A204.1 (cell line): Measurements from ENCODE around the gene PHKB.

Experiments used
- FAIRE-seq: peaks from 2 replicates; lab custom pipeline; 2012; peaks lifted over from hg19 to GRCh38; lab: Jason Lieb, UNC

The PHKB gene

DNA sequence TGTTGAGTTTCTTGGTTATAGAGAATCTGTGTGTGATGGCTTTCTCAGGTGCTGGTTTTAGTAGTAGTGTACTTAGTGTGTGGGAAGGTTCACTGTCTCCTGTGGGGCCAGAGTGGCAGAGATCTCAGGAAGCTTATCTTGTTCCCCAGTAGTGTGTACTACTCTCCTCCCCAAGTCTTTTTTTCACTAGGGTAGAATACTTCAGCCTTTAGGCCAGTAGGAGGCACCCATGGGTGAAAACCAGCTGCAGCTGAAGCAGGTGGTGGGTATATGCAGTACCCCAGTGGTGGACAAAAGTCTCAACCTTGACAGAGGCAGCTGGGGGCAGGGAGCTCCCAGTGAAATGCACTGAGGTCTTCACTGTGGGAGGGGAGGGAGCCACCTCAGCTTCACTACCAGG is 109.9 kb downstream of the PHKB start:
- FAIRE-seq, result no peak

DNA sequence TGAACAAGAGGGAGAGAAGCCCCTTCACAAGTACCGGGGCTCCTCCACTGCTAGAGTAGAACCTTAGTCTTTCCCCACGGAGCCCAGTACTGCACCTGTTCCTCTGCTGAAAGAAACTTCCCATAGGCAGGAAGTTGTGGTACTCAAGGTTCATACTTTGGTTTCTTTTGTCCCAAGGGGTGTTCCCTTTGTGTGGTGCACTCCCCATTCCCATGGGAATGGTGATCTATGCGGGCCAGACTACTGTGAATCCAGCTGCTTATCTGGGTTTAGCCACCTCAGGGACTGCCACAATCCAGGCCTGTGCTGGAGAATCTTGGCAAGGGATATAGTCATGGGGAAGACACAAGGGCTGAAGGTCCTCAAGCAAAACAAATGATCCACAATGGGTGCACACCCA is 110.6 kb downstream of the PHKB start:
- FAIRE-seq, result no peak

DNA sequence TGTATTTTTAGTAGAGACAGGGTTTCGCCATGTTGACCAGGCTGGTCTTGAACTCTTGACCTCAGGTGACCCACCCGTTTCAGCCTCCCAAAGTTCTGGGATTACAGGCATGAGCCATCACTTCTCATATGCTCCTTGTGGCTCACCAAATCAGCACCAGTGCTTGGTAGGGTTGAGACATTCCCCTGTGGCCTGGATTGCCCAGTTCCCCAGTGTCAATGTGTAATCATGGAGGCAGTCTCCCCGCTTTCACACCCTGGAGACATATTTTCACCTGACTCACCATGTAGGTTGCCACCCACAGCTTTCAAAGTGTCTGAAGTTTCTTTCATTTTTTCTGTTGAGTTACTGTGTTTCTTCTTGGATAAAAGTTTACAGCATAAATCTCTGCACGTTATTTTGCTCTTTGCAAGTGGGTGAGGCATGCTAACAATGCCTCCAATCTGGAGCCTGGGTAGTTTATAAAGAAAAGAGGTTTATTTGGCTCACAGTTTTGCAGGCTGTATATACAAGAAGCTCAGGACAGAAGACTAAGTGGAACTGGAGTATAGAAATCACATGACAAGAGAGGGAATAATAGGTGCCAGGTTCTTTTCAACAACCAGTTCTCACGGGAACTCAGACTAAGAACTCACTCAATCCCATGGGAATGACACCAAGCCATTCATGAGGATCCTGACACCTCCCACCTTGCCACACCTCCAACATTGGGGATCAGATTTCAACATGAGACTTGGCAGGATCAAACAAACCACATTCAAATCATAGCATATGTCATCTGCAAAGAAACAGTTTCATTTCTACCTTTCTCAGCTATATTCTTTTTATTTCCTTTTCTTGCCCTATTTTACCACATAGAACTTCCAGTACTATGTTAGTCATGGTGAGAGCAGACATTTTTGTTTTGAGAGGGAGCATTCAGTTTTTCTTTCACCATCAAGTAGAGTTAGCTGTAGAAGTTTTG is 113.2 kb downstream of the PHKB start:
- no peak for FAIRE-seq

DNA sequence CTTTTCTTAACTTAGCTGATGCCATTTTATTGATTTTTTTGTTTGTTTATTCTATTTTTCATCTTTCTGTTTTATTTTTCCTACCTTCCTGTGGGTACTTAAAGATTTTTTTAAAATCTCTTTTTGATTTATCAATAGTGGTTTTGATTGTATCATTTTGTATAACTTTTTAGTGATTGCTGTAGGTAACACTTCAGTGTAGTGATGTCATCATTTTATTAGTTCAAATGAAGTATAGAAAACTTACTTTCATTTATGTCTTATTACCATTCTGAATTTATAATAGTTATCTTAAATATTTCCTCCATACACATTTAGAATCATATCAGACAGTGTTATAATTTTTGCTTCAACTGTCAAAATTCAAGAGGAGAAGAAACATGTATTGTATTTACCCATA is 115.9 kb downstream of the PHKB start:
- FAIRE-seq, result no peak

DNA sequence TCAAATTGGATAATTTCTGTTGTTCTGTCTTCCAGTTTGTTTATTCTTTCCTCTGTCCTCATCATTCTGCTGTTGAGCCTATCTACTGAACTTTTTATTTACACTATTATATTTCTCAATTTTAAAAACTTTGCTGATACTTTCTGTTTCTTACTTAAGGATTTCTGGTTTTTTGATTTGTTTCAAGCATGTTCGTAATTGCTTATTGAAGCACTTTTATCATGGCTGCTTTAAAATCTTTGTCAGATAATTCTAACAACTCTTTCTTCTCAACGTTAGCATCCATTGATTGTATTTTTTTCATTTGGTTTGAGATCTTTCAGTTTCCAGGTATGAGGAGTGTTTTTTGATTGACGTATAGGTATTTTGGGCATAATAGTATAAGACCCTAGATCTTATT is 116.9 kb downstream of the PHKB start:
- FAIRE-seq, result no peak

DNA sequence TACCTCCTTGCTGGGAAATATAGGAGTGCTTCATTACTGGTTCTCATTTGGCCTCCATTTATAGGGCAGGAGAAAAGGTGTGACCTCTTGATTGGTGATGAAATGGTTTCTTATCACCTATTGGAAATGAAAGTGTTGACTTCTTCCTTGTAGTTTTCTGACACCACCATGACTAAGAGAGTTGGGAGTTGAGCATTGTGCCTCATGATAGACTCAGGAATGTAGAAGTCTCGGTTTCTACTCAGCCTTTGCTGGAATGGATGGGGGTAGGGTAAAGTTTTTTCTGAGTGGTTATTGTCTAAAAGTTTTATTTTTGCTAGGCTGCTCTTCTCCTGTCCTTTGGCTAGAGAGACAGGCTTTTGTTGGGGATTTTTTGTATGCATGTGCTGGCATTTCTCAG is 117.4 kb downstream of the PHKB start:
- FAIRE-seq, result no peak

DNA sequence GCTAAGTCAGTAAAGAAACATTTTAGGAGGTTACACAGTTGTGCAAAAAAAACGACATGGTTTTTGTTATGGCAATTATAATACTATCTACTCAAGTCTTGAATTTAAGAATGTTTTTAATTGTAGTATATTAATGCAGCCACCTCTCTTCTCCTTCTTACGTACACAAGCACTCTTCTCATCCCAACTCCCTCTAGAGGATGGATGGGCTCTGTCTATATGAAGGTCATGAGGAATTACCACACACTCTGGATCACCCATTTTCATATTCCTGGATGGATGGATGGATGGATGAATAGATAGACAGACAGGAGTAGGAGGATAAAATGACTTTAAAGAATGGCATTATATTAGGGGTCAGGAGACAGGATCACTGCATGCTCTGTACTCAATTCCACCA is 120.0 kb downstream of the PHKB start:
- no peak for FAIRE-seq

DNA sequence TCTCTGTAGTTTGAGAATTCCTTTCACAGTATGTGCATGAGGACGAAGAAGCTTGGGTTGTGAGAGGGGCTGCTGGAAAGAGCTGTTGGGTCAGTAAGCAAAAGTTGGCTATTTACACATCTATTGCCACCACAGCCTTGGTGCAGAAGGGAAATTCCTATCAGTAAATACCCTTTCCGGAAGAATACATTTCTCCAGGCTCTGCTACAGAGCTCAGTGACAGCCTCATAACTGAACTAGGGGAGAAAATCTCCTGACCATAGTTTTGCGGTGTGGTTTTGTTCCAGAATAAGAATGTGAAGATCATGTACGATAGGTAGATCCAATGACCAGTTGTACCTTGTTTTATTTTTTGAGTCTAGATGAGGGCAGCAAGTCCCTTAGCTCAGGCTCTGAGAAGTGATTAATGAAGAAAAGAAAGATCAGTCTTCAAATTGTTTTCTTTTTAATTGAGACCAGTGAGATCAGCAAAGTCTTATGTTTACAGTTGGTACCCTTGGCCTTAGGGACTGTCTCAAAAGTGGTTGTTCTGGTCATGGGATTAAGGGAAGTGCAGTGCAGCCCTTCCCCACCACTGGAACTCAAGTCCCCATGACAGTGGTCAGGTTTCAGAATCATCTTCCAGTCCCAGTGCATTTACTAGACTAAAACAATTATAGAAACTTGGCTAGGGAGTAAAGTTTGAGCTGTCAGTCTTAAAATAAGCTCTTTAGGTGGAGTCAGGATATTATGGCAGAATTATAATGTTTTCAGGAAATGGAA is 123.5 kb downstream of the PHKB start:
- FAIRE-seq, result no peak

DNA sequence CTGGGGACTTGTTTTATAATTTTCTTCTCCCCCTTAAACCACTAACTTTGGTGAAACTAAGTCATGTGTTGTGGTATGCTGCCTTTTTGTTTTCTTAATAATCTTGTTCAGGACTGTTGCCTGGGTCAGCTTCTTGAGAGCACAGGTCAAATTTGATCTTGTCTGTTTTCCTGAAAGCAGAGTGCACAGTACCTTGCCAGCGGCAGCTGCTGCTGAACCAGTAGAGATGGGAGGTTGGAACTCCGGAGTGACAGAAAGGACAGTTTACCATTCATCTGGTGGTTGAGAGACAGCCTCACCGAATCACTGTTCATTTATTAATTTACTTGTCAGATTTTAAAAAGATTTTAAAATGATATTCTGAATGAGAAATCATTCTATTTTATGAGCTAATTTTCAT is 125.0 kb downstream of the PHKB start:
- no peak for FAIRE-seq

DNA sequence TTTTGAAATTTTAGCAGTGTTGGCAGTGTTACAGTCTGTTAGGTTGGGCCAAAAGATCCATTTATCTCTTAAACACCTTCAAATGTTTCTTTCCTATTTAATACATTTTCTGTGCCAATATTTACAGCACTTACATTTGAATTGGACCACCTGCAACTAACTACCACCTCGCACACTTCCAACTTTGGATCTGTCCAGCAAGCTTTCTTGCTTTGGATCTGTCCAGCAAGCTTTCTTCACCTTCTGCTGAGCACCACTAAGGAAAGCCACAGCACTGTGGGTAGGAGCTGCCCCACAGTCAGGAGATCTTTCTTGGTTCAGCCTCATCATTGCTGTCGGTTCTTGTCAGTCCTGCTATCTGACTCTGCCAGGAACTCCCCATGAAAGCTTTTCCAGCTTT is 129.3 kb downstream of the PHKB start:
- FAIRE-seq, result no peak

DNA sequence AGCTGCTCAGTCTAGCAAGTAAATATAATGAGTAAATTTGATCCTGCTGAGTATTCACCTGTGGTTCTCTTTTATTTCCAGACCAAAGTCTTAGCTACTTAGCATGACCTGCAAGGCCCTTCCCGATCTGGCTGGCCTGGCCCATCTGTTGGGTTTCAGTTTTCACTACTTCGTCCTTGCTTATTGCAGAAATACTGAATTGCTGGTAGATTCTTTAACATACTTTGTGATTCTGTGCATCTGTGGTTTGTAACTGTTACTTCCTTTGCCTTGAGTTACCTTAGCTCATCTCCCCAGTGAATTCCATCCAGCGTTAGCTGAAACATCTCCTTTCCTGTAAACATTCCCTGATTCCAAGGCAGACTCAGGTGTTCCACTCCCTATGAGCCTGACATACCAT is 131.1 kb downstream of the PHKB start:
- FAIRE-seq, result no peak

DNA sequence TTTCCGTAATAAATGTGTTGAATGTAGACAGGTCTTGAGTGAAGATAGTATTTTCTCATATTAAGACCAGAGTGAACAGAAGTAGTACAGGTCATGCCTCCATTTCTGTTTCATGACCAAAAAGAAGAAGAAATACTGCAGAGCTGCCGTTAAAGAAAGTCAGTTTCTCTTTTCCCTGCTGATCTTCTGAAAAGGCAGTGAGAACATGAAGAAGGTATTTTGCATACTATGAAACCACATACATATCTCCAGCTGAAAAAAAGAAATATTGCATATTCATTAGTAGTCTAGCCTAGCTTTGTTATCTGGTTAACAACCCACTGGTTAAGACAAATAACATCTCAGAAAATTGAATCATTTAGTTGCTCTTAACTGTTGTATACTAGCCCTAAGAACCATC is 138.4 kb downstream of the PHKB start:
- FAIRE-seq, result no peak

DNA sequence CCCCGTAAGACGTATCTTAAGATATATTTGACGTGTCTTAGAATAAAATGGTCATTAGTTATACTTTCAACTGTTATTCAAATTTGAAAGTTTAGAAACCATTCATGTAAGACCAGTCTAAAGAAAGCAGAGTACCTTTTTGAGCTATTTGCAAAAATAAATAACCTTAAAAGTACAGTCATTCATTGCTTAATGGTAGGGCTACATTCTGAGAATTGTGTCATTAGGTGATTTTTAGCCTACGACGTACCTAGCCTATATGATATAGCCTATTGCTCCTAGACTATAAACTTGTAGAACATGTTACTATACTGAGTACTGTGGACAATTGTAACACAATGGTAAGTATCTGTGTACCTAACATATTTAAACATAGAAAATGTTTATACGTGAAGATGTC is 139.2 kb downstream of the PHKB start:
- FAIRE-seq, result no peak

DNA sequence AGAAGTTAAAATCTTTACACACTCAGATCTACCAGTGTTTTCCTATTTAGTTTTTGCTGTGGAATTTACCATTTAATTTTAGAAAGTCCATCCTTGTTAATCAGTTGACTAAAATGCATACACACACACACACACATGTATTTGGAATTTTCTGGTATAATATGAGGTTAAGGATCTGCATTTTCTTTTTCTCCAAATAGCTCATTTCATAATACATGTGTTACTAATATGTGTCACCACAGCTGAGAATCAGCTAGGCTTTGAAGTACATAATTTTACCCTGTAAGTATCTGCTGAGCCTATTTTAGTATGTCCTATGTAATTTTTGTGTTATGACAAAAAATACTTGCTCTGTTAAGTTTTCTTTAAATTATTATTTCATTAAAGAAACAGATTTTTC is 143.2 kb downstream of the PHKB start:
- no peak for FAIRE-seq

DNA sequence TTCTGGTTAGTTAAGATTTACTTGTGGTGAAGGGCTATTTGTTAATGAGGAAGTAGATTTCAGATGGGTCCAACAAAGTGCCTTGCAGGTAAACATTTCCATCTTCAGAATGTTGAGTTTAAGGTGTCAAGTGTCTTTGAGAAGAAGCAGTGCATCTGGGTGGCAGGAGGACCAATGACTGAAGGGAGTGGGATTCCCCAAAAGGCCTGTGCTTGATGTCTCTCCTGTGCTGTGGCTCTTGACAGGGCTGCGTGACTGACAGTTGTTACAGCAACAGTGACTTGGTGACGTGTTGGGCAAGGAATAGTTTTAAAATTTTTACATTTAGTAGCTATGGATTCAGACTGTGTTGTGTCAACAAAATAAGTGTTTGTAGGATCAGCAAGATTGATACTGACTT is 149.9 kb downstream of the PHKB start:
- FAIRE-seq, result no peak

DNA sequence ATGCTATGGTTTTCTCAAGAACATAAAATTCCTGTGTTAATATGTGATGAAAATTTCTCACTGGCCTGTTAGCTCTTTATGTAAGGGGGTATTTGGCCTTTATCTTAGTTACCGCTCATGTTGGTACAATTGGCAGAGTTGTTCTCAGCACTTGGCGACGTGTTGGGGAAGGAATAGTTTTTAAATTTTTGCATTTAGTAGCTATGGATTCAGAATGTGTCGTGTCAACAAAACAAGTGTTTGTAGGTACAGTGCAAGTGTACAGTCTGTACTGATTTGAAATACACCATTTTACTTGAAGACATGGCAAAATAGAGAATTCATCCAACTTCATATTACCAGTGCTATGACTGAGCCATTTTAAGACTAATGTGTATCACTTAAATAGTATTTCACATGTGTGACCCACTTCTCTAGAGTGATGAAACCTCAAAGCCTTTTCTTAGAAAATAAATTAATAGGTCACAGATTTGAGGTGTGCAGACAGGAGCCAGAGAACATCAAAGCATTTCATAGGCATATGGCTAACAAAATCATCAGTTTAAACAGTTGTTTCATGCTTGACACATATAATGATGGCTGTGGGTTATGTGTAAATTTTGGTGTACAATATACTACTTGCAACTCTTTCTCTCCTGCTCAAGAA is 150.8 kb downstream of the PHKB start:
- FAIRE-seq, result no peak

DNA sequence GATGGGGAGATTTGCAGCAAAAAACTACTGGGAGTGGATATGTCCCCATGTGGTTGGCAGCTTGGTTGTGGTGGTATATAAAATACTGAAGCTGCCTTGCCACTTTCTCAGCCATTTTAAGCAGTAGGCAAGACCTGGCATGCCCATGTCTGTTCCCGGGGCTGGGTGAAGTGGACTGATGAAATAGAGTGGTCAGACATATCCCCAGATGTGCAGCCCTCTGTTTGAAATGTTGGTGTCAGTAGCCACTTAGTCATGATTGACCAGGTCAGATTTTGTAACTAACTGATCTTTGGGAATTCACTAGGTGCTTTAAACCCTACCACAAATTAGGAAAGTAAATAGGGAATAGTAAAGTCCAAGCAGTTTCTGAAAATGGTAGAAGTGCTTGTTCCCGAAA is 151.6 kb downstream of the PHKB start:
- no peak for FAIRE-seq

DNA sequence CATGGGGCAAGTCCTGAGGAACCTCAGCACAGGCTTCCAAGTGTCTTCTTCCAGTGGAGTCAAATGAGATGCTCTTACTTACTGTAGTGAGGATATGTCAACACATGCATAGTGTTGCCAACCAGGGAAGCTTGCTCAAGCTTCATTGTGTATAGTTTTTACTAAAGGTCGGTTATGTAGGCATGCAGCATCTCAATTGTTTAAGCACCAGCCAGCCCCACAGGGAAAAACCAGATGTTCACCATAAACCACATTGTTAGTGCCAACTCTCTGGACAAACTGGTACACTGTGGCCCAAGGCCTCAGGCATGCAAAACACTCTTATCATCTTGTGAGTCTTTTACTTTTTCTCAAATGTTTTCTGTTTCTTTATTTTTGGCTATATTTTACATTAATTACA is 152.1 kb downstream of the PHKB start:
- no peak for FAIRE-seq

DNA sequence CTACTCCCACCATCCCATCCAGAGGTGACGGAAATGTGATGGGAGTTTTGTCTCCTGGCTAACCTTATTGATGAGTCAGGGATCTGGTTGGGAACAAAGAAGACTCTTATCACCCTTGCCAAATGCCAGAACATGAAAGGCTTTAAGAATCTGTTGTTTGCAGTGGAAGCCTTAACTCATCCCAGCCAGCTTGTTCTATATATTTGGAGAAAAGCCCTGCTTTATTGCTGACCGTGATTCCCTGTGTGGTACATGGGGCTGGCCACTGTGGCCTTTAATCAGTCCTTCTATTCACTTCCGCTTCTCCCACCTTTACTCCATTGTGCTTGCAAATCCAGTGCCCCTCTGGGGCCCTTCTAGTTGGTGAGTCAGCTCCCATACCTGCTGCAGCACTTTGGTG is 156.6 kb downstream of the PHKB start:
- FAIRE-seq, result no peak

DNA sequence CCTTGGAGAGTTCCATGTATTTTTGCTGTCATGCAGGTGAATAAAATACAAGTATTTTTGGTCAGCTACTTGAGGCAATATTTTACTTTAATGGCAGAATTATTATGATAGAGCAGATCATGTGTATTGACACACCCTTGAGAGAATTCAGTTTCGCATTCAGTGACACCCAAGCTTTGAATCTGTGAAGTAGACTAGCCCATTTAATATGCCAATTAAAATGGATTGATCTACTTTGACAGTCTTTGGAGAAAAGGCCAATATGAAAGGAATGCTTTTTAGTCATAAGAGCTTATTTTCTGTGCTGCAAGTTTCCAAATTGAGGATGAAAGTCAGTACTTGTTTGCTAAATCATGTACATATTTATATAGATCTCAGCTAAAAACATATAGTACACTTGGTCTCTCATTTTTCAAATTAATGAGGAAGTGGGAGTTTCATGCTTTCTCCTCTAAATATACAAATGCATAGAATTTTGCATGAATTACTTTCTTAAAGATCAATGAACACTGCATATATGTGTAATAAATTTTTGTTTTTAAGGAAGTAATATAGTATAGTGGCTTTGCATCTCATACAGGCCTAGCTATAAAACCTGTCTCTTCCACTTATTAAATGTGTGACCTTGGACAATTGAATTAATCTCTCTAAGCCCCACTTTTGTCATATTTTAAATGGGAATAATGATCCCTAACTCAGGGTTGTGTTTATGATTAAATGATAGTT is 161.5 kb downstream of the PHKB start:
- no peak for FAIRE-seq

DNA sequence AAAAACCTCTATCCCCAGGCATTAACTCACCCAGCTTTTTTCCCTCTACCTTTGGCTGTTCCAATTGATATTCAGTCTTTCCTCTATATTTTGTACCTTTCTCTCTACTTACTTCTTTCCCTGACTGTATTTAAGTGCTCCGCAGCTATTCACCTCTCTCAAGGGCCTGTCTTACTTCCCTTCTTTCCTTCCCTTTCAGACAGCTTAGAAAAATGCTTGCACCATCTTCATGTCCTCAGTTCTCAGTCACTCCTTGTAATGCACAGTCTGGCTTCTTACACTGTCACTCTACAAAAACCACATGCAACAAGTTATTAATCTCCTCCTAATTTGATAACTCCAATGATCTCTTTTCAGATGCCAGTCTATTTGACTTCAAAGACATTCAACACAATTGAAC is 163.4 kb downstream of the PHKB start:
- no peak for FAIRE-seq

DNA sequence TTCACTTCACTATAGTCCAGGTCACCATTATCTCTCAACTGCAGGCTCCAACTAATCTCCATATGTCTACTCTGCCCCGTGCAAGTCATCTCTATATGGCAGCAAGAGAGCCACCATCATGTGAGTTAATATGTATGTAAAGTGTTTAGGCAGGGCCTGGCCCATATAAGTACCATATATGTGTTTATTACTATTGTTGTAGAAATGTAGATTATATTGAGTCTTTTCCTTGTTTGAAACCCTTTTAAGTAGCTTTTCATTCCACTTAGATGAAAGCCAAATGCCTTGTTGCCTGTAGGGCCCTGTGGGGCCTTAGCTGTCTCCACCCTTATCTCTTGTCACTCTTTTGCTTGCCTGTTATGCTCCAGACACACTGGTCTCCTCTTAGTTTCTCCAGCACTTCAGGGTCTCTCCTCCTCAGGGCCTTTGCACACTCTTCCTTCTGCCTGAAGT is 164.0 kb downstream of the PHKB start:
- FAIRE-seq, result no peak
